Measurements from ENCODE around the gene FAM83C. TPM values are rescaled to one million over a fixed set of nuclear protein-coding genes. Genes with fewer than 3 reads are reported as not detected.

Gene FAM83C
- total RNA-seq, 2 experiments from 2014 or later = not detected

- Histone ChIP-seq H3K27ac (ENCODE audit: low read depth in 1 of 2, low read length in 2 of 2) (no peak overlapping the region), H3K27me3 (ENCODE audit: control insufficient read depth in 1 of 2, insufficient read depth in 2 of 2, low read length in 2 of 2) (no peaks in the 10 kb centered on the region), H3K36me3 (ENCODE audit: insufficient read depth, low read length) (peaks cover 52% of the 10 kb centered on the region), H3K4me1 (ENCODE audit: insufficient read depth, low read length) (peaks cover 37% of the 10 kb centered on the region), H3K4me3 (ENCODE audit: low read length) (no peak overlapping the region), H3K9me3 (ENCODE audit: control insufficient read depth in 1 of 2, insufficient read depth in 1 of 2, low read length in 2 of 2) (no peaks in the 10 kb centered on the region)
- no peak for TF ChIP-seq CTCF (IDR thresholded peaks at IDR 0.05)
- Mint-ChIP-seq H3K27me3 (no peaks in the 10 kb centered on the region), H3K9me3 (no peaks in the 10 kb centered on the region), H3K27ac (no peak overlapping the region), H3K4me3 (no peak overlapping the region), H3K4me1 (ENCODE audit: low read depth) (peaks cover 32% of the 10 kb centered on the region), H3K36me3 (ENCODE audit: low read depth) (peaks cover 46% of the 10 kb centered on the region)
- DNase-seq = no peak
- ChIA-PET CTCF (interaction anchor here (1.2 to 1.3 kb wide), 2 partner anchors 15 to 29 kb away, joined by 3 to 4 read pairs; no protein-coding TSS in a partner anchor), POLR2A (interaction anchor here (0.6 kb wide), 1 partner anchor 243 kb away, joined by 3 read pairs; no protein-coding TSS in a partner anchor)
- intact Hi-C loops (cut with DNase I, micrococcal nuclease) = loop anchor here in 1 of 2 experiments (5.0 to 10.0 kb wide), 6 partner anchors 127 to 972 kb away; partner anchors contain the start of genes AHCY, EDEM2, GGT7 and GSS
- ATAC-seq (ENCODE audit: poor library complexity) = no peak
Observed at GRCh38 chr20:35274172-35275092, 17.8 kb downstream of the FAM83C start.

GRCh38 chr20:35273449-35274171, 18.6 kb downstream of the FAM83C start:
- H3K4me3 Mint-ChIP-seq = no peak overlapping the region
- ATAC-seq (ENCODE audit: poor library complexity) = no peak

More at GRCh38 chr20:35273449-35274171, 18.6 kb downstream of the FAM83C start:
- no peak for TF ChIP-seq CTCF (IDR thresholded peaks at IDR 0.05)
- peak overlapping the region; percentile 73 for H3K27ac Mint-ChIP-seq
- POLR2A ChIA-PET = no interaction called here
- no peak for DNase-seq
- peaks cover 32% of the 10 kb centered on the region for H3K4me1 Mint-ChIP-seq (ENCODE audit: low read depth)
- Histone ChIP-seq H3K27ac (ENCODE audit: low read depth in 1 of 2, low read length in 2 of 2) (peak overlapping the region in 1 of 2 donors; percentile 17), H3K27me3 (ENCODE audit: control insufficient read depth in 1 of 2, insufficient read depth in 2 of 2, low read length in 2 of 2) (no peaks in the 10 kb centered on the region), H3K4me1 (ENCODE audit: insufficient read depth, low read length) (peaks cover 40% of the 10 kb centered on the region), H3K9me3 (ENCODE audit: control insufficient read depth in 1 of 2, insufficient read depth in 1 of 2, low read length in 2 of 2) (no peaks in the 10 kb centered on the region), H3K4me3 (ENCODE audit: low read length) (no peak overlapping the region), H3K36me3 (ENCODE audit: insufficient read depth, low read length) (peaks cover 50% of the 10 kb centered on the region)
- CTCF ChIA-PET = interaction anchor here (1.5 kb wide), 1 partner anchor 128 kb away, joined by 4 read pairs; no protein-coding TSS in a partner anchor
- no peaks in the 10 kb centered on the region for H3K27me3 Mint-ChIP-seq
- peaks cover 44% of the 10 kb centered on the region for H3K36me3 Mint-ChIP-seq (ENCODE audit: low read depth)
- H3K9me3 Mint-ChIP-seq = no peaks in the 10 kb centered on the region
- intact Hi-C loops (cut with DNase I, micrococcal nuclease) = loop anchor here in 1 of 2 experiments (10.0 kb wide), 1 partner anchor 599 kb away; the partner anchor contains the start of gene PIGU
